GM19395 (cell line): ENCODE results near the gene RPTOR.
"Not testable (repeated sequence)": the region's sequence is repeated elsewhere in the genome, so short reads cannot be mapped to it uniquely, and the experiment has no call there.

ENCODE experiments used
- ATAC-seq: cut with Tn5 transposase; IDR thresholded peaks from one replicate; pipeline ENCODE4 v1.9.1; 2021; ENCODE audit warnings: mild to moderate bottlenecking, moderate library complexity; ENCODE audit not compliant: unreplicated experiment

RPTOR gene

DNA sequence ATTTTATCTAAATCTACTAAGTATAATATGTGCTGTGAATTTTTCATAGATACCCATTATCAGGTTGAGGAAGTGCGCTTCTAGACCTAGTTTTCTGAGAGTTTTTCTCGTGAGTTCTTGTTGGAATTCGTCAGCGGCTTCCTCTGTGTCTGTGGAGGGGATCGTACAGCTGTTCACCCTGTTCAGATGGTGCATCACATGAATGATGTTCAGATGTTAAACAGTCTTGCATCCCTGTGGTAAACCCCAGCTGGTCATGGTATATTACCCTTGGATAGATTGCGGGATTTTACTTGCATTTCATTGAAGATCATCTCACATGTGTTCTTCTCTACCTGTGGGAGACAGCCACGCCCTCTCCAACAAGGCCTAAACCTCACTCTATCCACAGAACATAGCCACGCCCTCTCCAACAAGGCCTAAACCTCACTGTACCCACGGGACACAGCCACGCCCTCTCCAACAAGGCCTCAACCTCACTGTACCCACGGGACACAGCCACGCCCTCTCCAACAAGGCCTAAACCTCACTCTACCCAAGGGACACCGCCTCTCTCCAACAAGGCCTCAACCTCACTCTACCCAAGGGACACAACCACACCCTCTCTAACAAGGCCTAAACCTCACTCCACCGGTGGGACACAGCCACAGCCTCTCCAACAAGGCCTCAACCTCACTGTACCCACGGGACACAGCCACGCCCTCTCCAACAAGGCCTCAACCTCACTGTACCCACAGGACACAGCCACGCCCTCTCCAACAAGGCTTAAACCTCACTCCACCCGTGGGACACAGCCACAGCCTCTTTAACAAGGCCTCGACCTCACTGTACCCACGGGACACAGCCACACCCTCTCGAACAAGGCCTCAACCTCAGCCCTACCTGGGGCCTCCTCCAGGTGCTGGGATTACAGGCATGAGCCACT, 266.8 kb downstream of the RPTOR start:
- no peak for ATAC-seq

- no peak for ATAC-seq
These were observed 267.9 kb downstream of the RPTOR start for GRCh38 chr17:80812362-80813088.

DNA sequence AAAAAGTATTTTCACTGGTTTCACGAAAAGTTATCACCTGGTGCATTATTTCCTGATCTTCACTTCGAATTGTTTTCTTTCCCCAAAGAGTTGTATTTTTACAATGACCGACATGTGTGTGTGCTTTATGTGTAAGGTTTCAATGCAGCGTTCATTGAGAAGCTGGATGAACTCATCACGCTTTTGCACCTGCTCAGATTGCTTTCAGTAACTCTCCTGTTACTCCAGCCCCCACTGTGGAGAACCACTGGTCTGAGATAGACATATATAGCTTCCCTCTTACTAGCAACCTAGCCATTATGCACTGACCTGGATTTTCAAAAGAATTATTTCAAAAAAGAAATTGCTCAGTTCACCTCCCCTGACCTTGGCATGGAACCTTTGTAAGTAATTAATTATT, 268.7 kb downstream of the RPTOR start:
- ATAC-seq, result no peak

DNA sequence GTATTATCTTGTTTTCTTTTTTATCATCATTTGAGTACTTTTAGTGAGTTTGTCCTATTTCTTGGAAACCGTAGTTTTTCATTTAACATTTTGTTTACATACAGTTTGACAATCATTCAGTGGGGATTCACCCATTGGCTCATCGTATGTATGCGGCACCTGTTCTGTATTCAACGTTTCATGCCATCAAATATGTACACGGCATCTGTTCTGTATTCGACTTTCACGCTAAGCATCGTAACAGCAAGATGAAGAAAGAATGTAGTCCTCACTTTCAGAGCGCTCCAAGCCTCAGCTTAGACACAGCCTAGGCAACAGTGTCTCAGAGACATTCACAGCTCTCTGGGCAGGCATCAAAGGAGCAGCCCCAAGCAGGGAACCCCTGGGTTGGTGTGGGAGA, 269.9 kb downstream of the RPTOR start:
- ATAC-seq, result no peak

- ATAC-seq, result no peak
These were observed 270.6 kb downstream of the RPTOR start for GRCh38 chr17:80815151-80815681.

- not testable (repeated sequence) for ATAC-seq
These were observed 271.1 kb downstream of the RPTOR start for GRCh38 chr17:80815718-80816117.

DNA sequence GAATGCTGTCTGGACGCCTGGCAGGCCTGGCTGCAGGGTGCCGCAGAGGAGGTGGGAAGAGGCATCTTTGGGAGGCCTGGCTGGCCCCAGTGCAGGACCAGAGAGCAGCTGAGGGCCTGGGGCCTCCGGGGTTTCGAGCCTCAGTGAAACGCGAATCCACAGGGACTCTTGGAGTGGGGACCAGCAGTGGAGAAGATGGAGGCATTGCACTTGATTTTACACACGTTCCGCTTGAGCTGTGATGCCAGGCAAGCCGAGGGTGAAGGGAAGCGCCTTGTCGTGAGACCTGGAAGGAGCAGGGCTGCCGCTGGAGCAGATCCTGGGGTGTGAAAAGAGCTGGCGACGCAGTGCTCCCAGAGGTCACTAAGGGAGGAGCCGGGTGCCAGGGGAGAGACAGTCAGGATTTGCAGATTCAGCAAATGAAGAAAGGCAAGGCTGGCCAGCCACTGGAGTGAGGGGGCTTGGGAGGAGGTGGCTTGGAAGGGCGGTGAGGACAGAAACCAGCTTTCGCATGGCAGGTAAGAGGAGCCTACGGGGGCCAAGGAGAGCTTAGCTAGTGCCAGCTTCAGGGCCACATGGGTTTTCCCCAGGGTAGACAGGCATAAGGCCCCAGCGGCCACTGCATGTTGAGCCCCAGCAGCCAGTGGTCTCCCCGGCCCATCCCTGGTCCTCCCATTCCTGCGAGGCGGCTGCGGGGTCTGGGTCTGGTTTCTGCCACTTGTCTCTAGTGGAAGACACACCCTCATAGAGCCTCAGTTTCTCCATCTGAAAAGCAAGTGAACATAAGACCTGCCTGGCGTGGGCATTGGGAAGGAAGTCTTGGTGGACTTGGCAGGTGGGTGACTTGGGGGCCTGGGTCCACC, 271.8 kb downstream of the RPTOR start:
- no peak for ATAC-seq

DNA sequence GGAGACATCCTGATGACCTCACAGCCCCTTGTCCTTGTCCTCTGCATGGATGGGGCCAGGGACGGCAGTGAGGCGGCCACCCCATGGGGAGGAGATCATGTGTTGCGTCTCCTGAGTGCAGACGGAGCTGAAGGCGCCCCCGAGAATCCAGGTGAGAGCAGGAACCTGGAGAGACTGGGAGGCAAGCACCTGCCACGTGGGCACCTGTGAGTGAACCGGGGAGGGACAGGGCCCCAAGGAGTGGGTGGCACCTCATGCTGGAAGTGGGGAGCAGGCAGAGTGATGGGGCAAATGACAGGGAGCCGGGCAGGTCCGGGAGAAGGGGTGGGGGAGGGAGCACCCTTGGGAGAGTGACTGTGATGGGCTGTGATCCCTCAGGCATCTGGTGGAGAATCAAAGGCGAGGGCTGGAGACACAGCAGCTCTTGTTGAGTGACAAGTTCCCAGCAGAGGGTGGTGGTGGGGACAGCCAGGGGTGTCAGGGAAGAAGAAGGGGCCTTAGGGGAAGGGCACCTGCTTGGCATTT, 272.7 kb downstream of the RPTOR start:
- ATAC-seq, result no peak

DNA sequence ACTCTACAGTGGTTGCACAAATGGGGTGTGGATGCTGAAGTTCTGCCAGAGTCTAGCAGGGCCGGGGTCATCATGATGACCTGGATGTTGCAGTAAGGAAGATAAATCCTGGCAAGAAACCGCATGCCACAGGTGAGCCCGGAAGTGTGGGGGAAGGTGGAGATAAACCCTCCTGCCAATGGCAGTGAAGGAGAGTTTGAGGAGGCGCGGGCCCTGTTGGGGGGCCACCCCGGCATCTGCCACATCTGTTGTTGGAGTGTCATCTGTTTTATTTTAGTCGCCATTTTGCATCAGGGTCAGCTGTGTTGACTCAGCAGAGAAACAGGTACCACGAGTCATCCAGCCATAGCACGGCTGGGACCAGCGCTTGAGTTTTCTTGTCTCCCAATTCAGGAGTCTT, 273.2 kb downstream of the RPTOR start:
- ATAC-seq, result no peak

DNA sequence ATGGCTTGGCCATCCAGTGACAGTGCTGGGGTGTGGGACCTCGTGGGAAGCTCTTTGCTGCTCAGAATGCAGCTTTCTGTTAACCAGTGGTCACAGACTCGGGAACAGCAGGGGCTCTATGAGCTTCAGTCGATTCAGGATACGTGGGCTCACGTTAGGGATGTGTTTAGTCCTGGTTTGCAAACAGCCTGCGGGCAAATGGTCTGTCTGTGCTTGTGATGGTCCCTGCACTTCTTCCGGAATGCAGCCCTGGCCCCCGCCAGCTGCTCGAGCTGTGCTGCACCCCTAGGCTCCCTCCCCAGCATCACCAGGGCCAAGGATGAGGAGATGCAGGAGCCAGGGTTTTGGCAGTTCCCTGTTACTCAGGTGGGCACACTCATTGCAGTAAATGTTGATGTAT, 274.2 kb downstream of the RPTOR start:
- ATAC-seq, result no peak

- ATAC-seq, result no peak
These were observed 275.0 kb downstream of the RPTOR start for GRCh38 chr17:80819422-80820164.

- ATAC-seq, result no peak
These were observed 275.7 kb downstream of the RPTOR start for GRCh38 chr17:80820331-80820730.

DNA sequence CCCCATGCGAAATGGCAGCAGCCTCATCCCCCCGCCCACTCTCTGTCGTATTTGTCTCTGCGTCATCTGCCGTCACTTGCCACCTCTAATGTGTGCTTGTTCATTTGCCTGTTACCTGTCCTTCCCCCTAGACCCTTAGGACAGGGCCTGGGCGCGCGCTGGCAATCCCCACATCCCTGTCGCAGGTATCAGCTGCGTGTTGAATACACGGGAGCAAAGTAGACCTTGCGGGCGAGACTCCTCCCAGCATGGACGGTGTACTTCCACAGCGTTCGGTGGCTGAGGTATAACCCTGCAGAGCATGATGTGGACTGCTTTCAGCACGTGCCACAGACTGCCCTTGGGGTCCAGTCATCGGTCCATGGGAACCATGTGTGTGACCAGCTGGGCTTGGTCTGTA, 276.9 kb downstream of the RPTOR start:
- ATAC-seq, result no peak

DNA sequence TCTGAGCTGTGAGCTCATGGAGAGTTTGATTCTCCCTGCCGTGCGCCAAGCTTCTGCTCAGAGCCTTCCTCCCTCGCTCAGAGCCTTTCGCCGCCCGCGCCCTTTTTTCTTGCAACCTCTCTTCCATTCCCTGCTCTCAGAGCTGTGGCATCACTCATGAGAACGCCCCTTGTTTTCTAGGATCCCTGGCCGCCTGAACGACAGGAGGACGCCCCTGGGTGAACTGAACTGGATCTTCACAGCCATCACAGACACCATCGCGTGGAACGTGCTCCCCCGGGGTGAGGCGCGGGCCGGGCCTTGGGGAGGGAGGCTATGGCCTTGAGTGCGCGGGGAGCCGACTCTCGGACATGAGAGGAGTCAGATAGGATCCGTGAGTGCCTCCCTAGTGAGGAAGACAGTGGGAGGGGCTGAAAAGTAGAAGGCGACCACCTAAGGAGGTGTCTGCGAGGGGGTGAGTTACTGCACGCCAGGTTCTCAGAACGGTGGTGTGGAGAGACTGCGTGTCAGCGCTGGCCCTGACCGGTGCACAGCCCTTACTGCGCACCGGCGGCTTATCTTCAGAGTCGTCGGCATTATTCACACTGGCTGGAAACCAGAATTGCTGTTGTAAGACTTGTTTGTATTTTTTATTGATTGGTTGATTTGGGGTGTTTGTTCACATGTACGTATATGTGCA, 277.5 kb downstream of the RPTOR start:
- no peak for ATAC-seq

GRCh38 chr17:80822700-80823410, 278.2 kb downstream of the RPTOR start:
- ATAC-seq, result no peak

- ATAC-seq, result no peak
These were observed 280.2 kb downstream of the RPTOR start for GRCh38 chr17:80824549-80825470.

- no peak for ATAC-seq
These were observed 281.1 kb downstream of the RPTOR start for GRCh38 chr17:80825471-80826345.
